Stimulated activated CD4-positive, alpha-beta T cell treated with anti-CD3 and anti-CD28 coated beads, Interleukin-1b, Interleukin-23, amount 100 ng/mL, for 24 hours (primary cell): ENCODE data around the gene SOX13.
"Not testable (repeated sequence)": the region's sequence is repeated elsewhere in the genome, so short reads cannot be mapped to it uniquely, and the experiment has no call there.

Experiments used
- DNase-seq, 4 experiments: peaks; one replicate each; pipeline ENCODE4 v3.0.0-alpha.2; 2020; ENCODE audit warnings: low read depth in 4 of 4, low spot score in 1 of 4

SOX13 gene

GRCh38 chr1:204087181-204087892 is 14.4 kb downstream of the SOX13 start:
- no peak for DNase-seq

- DNase-seq, result no peak
These were observed 15.1 kb downstream of the SOX13 start for GRCh38 chr1:204087893-204088528.

DNA sequence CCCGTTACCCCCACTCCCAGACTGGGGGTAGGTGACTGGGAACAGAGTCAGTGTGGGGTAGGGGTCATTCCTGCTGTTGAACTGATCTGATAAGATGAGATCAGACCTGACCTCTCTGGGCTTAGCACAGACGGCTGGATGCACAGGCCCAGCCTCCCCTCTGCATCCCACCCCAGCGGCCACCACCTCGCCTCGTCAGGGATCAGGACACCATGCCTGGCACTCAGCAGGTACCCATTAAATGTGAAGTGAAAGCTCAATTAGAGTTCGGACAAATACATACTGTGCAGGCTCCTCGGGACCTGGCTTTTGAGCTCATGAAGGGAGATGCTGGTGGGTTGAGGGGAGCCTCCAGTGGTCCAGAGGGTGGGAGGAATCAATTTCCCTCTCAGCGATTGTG is 15.7 kb downstream of the SOX13 start:
- no peak for DNase-seq

DNA sequence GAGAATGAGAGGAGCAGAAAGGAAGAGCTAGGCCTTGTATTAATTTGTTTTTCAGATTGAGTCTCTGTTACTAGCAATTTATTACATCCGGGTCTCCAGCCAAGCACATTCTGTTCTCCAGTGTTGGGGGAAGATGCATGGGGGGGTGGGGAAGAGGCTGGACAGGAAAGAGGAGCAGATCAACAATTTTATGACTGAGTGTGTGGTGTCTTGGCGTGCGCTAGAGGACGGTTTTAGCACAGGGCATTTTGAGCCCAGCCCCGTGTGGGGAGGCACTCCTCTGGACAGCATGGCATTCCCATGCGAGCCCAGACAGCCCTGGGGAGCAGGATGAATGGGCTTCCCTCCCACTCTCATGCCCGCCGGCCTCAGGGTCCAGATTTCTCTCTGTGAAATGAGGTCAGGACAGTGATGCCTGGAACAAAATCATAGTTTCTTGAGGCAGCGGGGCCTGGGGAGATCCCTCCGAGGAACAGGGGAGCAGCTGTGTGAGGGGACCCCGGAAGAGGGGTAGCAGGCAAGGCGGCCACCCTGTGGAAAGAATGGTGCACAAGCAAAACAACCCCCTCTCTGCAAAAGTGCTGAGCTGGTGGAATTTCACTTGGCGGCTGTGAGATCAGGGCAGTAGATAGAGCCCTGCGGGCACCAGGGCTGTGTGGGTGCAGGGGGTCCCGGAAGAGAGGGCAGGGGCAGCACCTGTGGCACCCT is 16.3 kb downstream of the SOX13 start:
- DNase-seq, result no peak

- not testable (repeated sequence) for DNase-seq
These were observed 17.2 kb downstream of the SOX13 start for GRCh38 chr1:204090132-204090531.

GRCh38 chr1:204091066-204091465 is 18.2 kb downstream of the SOX13 start:
- no peak for DNase-seq

DNA sequence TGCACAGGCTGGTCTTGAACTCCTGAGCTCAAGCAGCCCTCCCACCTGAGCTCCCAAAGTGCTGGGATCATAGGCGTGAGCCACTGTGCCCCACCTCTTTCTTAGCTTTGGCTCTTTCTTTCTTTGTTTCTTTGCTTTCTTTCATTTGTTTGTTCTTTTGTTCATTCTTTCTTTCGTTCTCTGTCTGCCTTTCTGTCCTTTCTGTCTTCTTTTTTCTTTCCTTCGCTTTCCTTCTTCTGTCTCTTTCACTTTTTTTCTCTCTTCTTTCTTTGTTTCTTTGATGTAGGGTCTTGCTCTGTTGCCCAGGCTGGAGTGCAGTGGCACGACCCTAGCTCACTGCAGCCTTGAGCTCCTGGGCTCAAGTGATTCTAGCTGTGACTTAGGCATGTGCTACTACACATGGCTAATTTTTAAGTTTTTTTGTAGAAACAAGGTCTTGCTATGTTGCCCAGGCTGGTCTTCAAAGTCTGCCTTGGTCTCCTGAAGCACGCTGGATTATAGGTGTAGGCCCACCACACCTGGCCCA is 18.9 kb downstream of the SOX13 start:
- no peak for DNase-seq

DNA sequence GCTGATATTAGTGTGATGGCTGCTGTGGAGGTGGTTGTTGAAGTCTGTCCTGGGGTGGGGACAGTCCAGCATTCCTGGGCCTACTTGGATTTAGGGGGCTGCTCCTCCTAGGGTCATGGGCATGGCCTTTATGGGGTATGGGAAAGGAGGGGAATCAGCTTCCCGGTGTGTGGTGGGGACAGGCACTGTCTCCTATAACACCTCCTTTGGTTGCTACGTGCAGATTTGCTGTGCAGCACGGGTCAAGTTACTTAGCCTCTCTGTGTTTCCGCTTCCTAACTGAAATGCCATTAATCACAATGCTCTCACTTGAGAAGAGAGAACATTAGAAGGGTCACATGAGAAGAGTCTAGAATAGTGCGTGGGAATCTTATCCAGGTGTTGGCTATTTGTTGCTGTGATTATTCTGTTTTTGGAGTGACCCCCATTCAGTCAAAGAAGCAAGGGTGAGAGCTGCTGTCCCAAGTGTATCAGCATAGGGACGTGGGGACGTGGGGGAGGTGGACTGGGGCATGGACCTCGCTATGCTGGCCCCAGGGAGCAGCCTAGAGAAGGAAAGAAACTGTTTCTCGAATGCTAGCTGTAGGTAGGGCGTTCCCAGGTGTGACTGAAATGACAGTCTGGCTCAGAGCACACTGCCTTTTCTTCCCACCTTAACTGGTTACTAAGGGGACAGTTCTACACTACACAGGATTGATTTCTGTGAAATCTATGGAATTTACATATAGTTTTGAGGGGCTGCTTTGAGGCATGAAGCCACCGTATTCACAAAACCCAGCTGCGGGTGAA is 19.9 kb downstream of the SOX13 start:
- DNase-seq, result no peak

GRCh38 chr1:204093421-204093717 is 20.5 kb downstream of the SOX13 start:
- DNase-seq, result no peak

- no peak for DNase-seq
These were observed 20.9 kb downstream of the SOX13 start for GRCh38 chr1:204093781-204094180.

DNA sequence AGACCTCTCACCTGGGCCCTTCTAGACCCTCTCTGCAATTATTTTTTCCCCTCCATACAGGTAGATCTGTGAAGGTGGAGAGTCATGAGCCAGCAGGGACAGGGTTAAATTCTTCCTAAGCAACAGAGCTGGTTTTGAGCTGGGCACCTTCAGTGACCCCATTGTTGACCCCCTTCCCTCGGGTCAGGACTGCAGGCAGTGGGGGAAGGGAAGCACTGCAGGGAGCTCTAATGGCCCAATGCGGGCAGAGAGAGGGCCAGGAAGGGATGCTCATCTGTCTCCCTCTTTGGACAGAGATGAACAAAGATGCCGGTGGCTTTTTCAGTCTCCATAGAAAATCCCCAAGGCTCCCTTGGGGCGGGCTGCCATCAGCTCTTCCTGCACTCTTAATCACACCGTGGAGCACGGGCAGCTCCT is 21.4 kb downstream of the SOX13 start:
- DNase-seq, result no peak

DNA sequence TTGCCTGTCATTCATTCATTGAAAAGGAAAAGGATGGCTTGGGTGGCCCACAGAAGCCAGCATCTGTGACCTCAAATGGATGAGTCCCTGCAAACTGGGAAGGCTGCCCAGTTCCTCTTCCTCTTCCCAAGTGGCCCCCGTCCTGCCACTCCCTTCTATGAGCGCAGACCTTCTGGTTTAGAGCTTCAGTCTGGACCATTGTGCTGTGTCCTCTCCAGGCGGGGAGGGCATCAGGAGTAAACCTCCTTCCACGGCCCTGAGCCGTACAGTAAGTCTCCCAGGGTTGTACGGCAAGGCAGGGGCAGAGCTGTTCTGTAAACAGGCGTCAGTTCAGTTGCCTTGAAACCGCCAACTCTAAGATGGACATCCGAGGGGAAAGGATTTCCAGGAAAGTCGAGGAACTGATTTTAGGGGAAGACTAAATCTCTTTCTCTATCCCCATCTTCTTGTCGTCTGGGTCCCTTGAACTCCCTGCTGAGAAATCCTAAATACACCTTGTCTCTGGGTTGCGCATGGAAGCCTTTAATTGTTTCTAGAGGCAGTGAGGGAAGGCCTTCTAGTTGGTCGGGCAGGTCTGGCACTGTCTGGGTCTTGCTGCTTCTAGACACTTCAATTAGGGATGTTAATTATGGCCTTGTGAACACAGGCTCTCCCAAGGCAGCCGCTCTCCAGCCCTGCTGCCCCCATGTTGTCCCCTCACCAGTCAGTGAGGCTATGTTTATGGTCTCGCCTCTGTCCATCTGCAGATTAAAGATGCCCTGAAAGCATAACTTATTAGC is 22.1 kb downstream of the SOX13 start:
- DNase-seq, result no peak

DNA sequence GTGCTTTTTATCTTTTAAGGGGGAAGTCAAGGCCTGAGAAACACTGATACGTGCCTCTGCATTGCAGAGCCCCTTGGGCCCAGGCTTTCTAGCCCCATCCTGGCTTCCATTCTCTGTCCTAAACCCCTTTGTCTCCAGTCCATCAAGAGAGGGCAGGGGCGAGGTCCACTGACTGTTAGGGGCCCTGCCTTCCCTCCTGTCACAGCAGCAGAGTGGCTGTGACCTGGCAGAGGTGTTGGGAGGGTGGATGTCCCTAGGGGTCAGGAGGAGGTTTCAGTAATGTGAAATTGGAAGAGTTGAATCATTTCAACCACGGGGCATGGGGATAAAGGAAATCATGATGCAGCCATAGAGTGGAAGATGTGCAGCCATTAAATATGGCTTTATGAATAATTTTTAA is 24.0 kb downstream of the SOX13 start:
- DNase-seq, result no peak

DNA sequence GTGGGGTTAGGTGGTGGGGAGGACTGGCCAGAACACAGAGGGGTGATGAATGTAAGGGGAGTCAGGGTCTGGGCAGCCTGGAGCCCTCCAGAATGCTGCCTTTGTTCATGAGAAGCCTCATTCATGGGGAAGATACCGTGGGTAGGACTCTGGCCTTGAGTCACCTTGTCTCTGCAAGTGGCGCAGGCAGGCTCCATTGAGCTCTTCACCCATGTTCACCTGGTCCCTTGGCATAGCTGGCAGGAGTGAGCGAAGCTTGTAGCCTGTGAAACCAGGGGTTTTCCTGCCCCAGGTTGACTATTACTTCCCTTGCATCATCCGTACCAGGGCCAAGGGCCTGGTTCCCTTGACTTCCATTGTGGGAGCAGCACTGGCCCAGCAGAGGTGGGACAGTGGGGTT is 25.8 kb downstream of the SOX13 start:
- DNase-seq, result no peak

- DNase-seq, result not testable (repeated sequence)
These were observed 26.8 kb downstream of the SOX13 start for GRCh38 chr1:204099754-204100153.

GRCh38 chr1:204102029-204102611 is 29.2 kb downstream of the SOX13 start:
- no peak for DNase-seq

DNA sequence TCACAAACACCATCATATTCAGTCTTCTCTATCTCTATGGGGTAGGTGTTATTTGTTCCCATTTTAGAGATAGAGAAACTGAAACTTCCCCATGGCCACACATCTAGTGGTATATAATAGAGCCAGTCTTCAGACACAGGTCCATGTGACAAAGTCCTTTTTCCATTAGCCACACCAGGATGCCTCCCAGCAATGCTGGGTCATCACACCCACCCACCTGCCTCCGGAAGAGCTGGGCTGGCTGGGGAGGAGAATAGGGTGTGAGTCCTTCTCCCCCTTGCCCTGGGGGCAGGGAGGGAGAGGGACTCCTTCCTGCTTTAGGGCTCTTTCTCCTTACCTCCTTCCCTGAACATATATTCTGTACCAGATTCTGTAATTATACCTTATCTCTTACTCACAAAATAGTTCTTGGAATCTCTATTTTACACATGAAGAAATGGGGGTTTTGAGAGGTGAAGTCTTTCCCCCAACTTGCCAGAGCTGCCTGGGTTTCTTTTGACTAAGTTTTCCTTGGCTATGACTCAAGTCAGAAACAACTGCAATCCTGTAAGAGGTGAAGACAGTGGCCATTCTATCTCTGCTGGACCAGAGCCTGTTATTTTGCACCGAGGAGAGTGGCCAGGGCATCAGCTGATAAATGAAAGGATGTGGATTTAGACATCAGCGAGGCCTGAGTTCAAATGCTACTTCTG is 30.0 kb downstream of the SOX13 start:
- DNase-seq, result no peak

- DNase-seq, result no peak
These were observed 30.5 kb downstream of the SOX13 start for GRCh38 chr1:204103431-204103741.

- DNase-seq, result no peak
These were observed 31.6 kb downstream of the SOX13 start for GRCh38 chr1:204104331-204105130.
